IPS DF 6.9 (cell line): Measurements from ENCODE around the gene SH2D2A.

Experiments
- DNase-seq: peaks from one replicate; pipeline ENCODE4 v3.0.0-alpha.2; 2013; ENCODE audit warnings: low read depth, low spot score
- H3K27ac ChIP-seq: one replicate; pipeline ENCODE4 v1.5.1; 2013; ENCODE audit warnings: low read length, control low read depth
- H3K27me3 ChIP-seq: 2 replicates; pipeline ENCODE4 v1.6.1; 2013; ENCODE audit warnings: mild to moderate bottlenecking, low read length; ENCODE audit not compliant: control insufficient read depth, insufficient read depth
- H3K36me3 ChIP-seq: 2 replicates; pipeline ENCODE4 v1.6.1; 2013; ENCODE audit warnings: low read length; ENCODE audit not compliant: control insufficient read depth, insufficient read depth
- H3K4me1 ChIP-seq: 2 replicates; pipeline ENCODE4 v1.6.1; 2013; ENCODE audit warnings: low read length; ENCODE audit not compliant: control insufficient read depth, insufficient read depth
- H3K4me3 ChIP-seq: 2 replicates; pipeline ENCODE4 v1.5.1; 2013; ENCODE audit warnings: mild to moderate bottlenecking, low read length
- H3K9me3 ChIP-seq: 2 replicates; pipeline ENCODE4 v1.6.1; 2013; ENCODE audit warnings: low read length, inconsistent platforms; ENCODE audit not compliant: control insufficient read depth, insufficient read depth
- WGBS: extraction: QIAGEN DNeasy Blood & Tissue Kit; methylation state at CpG from one replicate; pipeline ENCODE4 v1.1.7; 2013; ENCODE audit warnings: mixed read lengths, missing lambda C conversion rate; ENCODE audit not compliant: insufficient read length, insufficient coverage; 5-methylcytosine and 5-hydroxymethylcytosine counted together

The SH2D2A gene

DNA sequence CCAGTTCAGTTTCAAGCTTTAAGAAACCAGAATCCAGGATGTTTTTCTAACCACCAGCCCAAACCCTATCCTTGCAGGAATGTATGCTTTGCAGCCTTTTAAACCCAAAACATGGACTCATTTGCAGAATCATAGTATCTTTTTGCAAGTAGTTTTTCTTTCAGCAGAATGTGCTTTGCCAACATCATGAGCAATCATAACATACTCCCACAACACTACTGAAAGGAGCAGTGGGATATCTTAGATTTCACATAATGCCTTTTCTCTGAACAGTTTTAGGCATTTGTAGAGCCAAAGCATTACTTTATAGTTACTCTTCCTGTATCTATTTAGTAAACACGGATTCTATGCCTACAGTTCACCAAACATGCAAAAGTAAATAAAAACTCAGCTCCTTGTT is 10.0 kb upstream of the SH2D2A start:
- no peak overlapping the region for H3K4me3 ChIP-seq
- no peaks in the 10 kb centered on the region for H3K36me3 ChIP-seq
- H3K27me3 ChIP-seq = peaks cover 1% of the 10 kb centered on the region; the same call in 1 of the 2 replicates
- no peak for DNase-seq
- H3K4me1 ChIP-seq = no peaks in the 10 kb centered on the region
- H3K27ac ChIP-seq = no peak overlapping the region
- WGBS = no CpG with 5 or more reads among the region's 1 CpG
- no peaks in the 10 kb centered on the region for H3K9me3 ChIP-seq

- no peaks in the 10 kb centered on the region for H3K9me3 ChIP-seq
- WGBS = no CpG with 5 or more reads among the region's 5 CpGs
- no peak for DNase-seq
These were observed 6.7 kb upstream of the SH2D2A start for GRCh38 chr1:156823210-156823790.

DNA sequence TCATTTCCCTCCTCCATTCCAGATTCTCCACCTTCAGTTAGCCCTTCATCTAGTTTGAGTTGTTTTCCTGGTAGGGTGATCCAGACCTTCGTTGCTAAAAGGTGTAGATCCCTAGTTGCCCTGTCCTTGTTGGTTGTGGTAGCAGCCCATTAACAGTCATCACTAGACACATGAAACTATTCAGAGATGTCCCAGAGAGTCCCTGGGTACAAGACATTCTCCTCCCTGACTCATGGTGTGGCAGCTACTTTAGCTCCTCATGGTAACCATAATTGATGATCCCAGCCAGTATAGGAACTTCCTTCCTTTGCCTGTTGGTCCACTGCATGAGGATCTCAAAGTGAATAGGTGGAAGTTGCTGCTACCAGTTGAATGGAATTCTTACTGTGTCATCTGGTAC is 6.0 kb upstream of the SH2D2A start:
- H3K4me3 ChIP-seq = no peak overlapping the region
- H3K9me3 ChIP-seq = no peaks in the 10 kb centered on the region
- H3K27me3 ChIP-seq = peaks cover 2% of the 10 kb centered on the region; the same call in 1 of the 2 replicates
- no peaks in the 10 kb centered on the region for H3K36me3 ChIP-seq
- no peak for DNase-seq
- H3K4me1 ChIP-seq = no peaks in the 10 kb centered on the region
- no CpG with 5 or more reads among the region's 1 CpG for WGBS
- H3K27ac ChIP-seq = no peak overlapping the region

More at GRCh38 chr1:156823210-156823790, 6.7 kb upstream of the SH2D2A start:
- Histone ChIP-seq H3K36me3 (no peaks in the 10 kb centered on the region), H3K27me3 (peaks cover 2% of the 10 kb centered on the region; the same call in 1 of the 2 replicates), H3K27ac (no peak overlapping the region), H3K4me3 (no peak overlapping the region), H3K4me1 (no peaks in the 10 kb centered on the region)

DNA sequence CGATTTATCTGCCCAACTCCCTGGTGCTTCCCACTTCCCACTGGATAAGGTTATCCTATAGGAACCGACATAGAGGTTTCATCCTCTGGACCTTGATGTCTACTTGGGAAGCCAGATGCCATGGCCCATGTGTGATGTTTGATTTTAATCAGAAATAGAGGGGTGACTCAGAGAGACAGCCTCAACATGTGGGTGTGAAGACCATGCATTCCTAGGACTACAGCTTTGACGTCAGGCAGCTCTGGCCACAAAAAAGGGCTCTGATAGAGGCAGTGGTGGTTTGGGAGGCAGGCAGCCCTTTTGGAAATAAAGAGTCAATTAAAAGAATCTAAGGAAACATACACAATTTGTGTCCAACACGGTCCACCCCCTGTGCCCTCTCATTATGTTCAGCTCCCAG is 5.2 kb upstream of the SH2D2A start:
- no CpG with 5 or more reads among the region's 4 CpGs for WGBS
- Histone ChIP-seq H3K27ac (no peak overlapping the region), H3K27me3 (peaks cover 2% of the 10 kb centered on the region; the same call in 1 of the 2 replicates), H3K4me1 (no peaks in the 10 kb centered on the region), H3K4me3 (no peak overlapping the region), H3K36me3 (no peaks in the 10 kb centered on the region), H3K9me3 (no peaks in the 10 kb centered on the region)
- no peak for DNase-seq

DNA sequence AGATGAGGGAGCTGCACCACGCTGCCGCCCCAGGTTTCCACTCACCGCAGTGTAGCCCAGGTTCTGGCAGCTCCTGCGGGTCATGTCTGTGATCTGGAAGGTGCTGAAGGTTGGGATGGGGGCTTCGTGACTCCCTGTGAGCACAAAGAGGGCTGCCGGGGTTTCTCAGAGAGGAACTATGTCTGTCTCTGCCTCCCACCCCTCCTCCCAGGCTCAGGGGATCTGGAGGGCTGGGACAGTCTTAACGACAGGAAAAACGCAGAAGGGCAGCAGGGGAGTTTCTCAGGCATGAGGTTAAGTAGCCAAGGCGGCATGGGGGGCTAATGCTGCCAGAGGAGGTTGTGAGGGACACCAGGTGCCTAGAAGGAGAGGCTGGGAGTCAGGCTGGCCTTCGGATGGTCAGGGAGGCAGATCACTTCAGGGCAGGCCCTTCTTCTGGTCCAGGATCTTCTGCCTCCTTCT is 656 bp downstream of the SH2D2A start:
- no peaks in the 10 kb centered on the region for H3K9me3 ChIP-seq
- no peaks in the 10 kb centered on the region for H3K36me3 ChIP-seq
- no CpG with 5 or more reads among the region's 10 CpGs for WGBS
- H3K4me1 ChIP-seq = 0 out of 2 replicates have a peak, but pooled peaks cover 3% of the 10 kb centered on the region
- DNase-seq = no peak
- no peak overlapping the region for H3K4me3 ChIP-seq
- no peak overlapping the region for H3K27ac ChIP-seq
- peaks cover 12% of the 10 kb centered on the region; the same call in 1 of the 2 replicates for H3K27me3 ChIP-seq

GRCh38 chr1:156815307-156815826 is 1.3 kb downstream of the SH2D2A start:
- Histone ChIP-seq H3K4me1 (0 out of 2 replicates have a peak, but pooled peaks cover 3% of the 10 kb centered on the region), H3K27ac (no peak overlapping the region), H3K4me3 (no peak overlapping the region), H3K27me3 (peaks cover 12% of the 10 kb centered on the region; the same call in 1 of the 2 replicates), H3K9me3 (no peaks in the 10 kb centered on the region), H3K36me3 (no peaks in the 10 kb centered on the region)
- WGBS = no CpG with 5 or more reads among the region's 5 CpGs
- no peak for DNase-seq

- Histone ChIP-seq H3K4me3 (no peak overlapping the region), H3K27me3 (peaks cover 12% of the 10 kb centered on the region; the same call in 1 of the 2 replicates), H3K9me3 (no peaks in the 10 kb centered on the region), H3K27ac (no peak overlapping the region), H3K36me3 (no peaks in the 10 kb centered on the region), H3K4me1 (0 out of 2 replicates have a peak, but pooled peaks cover 3% of the 10 kb centered on the region)
- no peak for DNase-seq
- WGBS = no CpG with 5 or more reads among the region's 7 CpGs
These were observed 1.9 kb downstream of the SH2D2A start for GRCh38 chr1:156814571-156815260.

- no peak overlapping the region for H3K27ac ChIP-seq
These were observed 2.7 kb downstream of the SH2D2A start for GRCh38 chr1:156813750-156814570.

DNA sequence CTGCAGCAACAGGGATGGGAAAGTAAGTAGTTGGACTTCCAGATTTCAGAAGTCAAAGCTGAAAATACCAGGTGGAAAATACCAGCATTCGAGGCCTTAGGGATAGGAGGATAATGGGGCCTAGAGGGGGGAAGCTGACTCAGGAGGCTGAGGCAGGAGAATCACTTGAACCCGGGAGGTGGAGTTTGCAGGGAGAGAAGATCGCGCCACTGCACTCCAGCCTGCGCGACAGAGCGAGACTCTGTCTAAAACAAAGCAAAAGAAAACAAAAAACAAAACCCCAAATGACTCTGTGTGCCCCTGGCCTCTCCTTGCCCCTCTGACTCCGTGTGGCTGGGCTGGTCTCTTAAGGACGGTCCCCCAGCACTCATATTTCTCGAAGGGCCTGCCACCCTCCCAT is 3.4 kb downstream of the SH2D2A start:
- Histone ChIP-seq H3K27ac (no peak overlapping the region), H3K4me3 (peak overlapping the region; percentile 35; the same call in 1 of the 2 replicates), H3K36me3 (no peaks in the 10 kb centered on the region), H3K9me3 (no peaks in the 10 kb centered on the region), H3K4me1 (0 out of 2 replicates have a peak, but pooled peaks cover 3% of the 10 kb centered on the region), H3K27me3 (peaks cover 12% of the 10 kb centered on the region; the same call in 1 of the 2 replicates)
- WGBS = no CpG with 5 or more reads among the region's 10 CpGs
- DNase-seq = no peak

More at GRCh38 chr1:156813750-156814570, 2.7 kb downstream of the SH2D2A start:
- no peaks in the 10 kb centered on the region for H3K36me3 ChIP-seq
- no peaks in the 10 kb centered on the region for H3K9me3 ChIP-seq
- H3K4me1 ChIP-seq = 0 out of 2 replicates have a peak, but pooled peaks cover 3% of the 10 kb centered on the region
- peak; percentile 60 for DNase-seq
- WGBS = no CpG with 5 or more reads among the region's 60 CpGs
- peaks cover 12% of the 10 kb centered on the region; the same call in 1 of the 2 replicates for H3K27me3 ChIP-seq
- H3K4me3 ChIP-seq = peak overlapping the region; percentile 35
